ENCODE measurements around the gene TMPRSS4.

Gene TMPRSS4

DNA sequence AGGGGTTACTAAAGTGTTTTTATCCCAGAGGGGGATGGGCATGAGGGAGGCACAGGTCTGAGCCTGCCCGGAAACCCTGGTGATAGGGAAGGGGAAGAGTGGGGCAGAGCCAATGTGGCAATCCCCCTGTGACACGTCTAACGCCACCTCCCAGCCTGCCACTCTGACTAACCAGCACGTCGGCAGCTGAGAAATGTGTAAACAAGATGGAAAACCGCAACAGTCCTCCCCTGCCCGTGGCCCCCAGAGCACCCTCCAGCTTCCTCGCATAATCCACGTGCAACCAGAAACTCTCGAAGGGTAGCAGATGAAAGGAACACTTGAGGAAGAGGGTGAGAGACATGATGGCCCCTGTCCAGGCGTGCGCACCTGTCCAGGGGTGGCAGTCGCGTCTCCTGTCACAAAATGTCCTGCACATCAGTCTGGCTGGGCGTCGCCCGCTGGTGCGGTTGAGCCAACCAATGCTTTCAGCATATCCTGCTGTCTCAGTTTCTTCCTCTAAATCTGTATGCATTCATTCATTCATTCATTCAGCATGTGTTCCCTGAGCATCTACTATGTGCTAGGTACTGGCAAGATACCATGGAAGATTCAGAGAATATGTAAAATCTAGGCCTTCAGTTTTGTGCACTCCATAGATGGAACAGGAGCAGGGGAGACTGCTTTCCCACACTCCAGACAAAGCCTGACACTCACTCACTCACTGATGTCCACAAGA, 4.5 kb downstream of the TMPRSS4 start:
- peak in 1 of 2 donors; percentile 47 for DNase-seq

DNA sequence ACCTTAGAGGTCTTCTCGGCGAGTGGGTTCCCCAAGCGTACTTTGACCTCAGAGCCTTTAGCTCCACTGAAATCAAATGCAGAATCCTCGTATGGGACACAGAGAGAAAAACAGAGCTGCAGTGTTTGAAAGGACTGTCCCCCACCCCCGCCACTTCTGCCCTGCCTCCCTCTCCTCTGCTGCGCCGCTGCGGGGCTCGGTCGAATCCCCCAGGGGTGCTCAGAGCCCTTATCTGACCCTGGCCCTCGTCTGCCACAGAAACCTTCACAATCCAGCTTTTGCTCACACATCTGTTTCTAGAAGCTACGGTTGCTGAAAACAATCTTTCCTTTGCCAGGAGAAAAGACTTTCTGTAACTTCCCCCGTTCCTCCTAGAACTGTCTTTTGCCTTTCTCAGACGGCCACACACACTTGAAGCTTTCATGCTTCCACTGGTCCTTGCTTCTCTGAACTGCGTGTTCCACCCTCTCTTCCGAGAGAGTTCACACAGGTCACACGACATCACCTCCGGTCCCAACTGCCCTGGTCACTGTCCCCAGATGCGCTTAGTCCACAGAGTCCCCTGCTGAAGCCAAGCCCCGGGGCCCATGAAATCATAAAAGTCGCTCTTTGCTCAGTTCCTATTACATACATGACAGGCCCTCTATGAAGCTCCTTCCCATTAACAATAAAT, 6.1 kb downstream of the TMPRSS4 start:
- no peak for DNase-seq

DNA sequence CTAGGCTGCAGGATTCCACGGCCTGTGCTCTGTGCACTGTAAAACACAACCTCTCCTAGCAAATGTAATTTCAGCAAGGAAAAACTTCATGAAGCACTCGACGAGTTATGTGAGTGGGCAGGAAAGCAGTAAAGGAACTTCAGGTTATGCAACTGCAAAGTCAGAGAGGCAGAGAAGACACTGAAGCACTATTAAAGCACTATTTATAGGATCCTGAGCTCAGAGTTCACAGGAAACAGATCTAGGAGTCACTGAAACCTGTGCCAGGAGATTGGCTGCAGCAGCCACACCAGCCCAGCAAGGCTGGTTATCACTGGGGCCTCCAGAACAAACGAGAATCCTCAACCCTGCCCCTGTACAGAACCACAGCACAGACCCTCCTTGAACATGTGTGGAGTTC, 7.4 kb downstream of the TMPRSS4 start:
- DNase-seq: no peak

DNA sequence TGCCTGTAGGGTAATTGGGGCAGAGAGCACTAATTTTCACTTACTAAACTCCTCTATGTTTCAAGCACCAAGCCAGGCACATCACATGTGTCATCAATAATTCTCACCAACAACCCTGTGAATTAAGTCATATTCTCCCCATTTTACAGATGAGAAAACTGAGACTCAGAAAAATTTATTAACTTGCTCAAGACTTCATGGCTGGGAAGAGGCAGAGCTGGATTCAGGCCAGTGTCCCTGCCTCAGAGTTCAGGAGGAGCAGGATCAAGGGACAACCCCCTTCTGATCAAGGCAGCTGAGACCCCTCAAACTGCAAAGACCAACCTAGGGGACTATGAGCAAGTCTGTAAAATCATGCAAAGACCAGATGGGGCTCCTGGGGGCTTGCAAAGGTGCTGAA, 7.8 kb downstream of the TMPRSS4 start:
- DNase-seq: no peak

DNA sequence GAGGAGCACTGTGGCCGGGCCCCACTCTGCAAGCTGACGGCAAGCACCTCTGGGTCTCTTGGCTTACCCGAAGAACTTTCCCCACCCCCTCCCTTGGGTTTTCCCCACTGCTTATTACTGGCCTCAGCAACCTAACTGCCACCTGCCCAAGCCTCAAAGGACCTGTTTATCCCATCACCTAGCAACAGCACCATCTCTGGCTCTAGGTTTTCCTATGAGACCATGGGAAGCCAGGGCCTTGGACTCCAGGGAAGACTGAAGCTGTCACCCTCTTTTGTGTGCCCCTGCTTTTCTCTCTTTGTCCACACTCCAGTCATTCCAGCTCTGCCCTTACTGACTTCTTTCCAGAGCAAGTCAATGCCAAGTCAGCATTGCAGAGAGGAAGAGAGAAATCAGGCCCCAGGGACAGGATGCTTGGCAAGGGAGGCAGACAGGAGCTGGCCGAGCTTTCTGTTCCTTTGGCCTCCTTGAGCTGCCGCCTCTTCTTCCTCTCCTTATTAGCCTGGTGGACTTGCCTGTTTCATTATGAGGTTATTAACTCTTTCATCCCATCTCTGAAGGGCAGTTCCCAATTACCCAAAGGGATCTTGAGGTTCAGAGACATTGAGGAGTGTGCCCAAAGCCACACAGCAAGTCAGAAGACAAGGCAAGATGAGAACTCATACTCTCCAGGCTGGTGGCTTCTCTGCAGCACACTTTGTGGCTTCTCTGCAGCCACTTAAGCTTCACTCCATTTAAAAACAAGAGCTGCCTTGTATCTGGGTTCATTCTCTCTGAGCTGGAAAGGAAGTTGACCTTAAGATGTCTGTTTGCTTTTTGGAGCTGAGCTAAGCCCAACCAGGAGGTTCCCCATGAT, 10.3 kb downstream of the TMPRSS4 start, which contains the start of gene SMIM35:
TSS of gene SMIM35 (minus strand) at position 51 of the 856 bp plus-strand sequence. CDS start 206 bp downstream, outside the sequence.
- no peak for DNase-seq

DNA sequence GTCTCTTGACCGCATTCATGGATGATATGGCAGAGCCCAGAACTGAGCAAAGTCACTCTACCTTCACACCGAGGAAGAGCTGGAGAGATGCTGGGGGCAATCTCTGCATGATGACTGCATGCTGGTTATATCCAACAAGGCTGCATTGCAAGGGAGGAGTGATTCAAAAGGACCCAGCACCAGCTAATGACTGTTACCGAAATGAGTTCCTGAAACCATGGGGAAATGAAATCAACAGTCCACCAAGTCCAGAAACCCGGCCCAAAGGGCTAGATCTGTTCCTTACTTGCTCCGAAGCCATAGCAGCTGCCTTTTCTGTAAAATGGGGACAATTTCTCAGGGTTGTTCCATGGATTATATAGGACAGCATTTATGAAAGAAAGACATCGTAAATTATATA, 11.1 kb downstream of the TMPRSS4 start:
- no peak for DNase-seq

DNA sequence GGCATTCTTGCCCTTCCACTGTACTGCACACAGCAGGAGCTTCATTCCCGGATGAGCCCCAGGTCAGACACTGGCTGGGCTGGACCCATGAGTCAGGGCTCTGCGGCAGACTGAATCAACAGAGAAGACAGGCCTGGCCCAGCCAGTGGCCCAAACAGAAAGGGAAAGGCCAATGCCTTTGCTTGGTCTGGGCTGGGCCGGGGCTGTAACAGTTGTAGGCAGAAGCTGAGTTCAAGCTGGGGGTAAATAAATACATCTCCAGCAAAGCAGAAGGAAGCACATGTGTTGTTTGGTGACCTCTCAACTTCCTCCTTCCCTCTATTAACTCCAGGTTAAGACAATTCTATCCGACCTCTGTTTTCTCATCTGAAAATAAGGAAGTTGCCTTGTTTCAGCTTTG, 11.7 kb downstream of the TMPRSS4 start:
- peak; percentile 8 to 62 for DNase-seq

DNA sequence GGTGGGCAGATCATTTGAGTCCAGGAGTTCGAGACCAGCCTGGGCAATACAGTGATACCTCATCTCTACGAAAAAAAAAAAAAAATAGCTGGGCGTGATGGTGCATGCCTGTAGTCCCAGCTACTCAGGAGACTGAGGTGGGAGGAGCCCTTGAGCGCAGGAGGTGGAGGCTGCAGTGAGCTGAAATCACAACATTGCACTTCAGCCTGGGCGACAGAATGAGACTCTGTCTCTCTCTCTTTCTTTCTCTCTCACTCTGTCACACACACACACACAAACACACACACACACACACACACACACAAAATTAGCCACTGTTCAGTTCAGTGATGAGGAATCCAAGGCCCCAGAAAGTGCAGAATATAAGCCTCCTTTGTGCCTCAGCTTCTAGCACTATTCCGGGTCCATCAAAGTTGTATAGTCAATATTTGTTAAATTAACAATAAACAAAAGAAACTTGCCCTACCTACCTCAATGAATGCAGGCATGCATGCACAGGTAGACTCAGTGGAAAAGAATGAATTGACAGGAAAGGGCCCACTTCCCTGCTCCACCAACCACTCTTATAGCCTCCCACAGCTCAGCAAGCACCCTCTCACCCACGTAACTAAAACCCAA, 13.8 kb downstream of the TMPRSS4 start:
- DNase-seq: no peak

DNA sequence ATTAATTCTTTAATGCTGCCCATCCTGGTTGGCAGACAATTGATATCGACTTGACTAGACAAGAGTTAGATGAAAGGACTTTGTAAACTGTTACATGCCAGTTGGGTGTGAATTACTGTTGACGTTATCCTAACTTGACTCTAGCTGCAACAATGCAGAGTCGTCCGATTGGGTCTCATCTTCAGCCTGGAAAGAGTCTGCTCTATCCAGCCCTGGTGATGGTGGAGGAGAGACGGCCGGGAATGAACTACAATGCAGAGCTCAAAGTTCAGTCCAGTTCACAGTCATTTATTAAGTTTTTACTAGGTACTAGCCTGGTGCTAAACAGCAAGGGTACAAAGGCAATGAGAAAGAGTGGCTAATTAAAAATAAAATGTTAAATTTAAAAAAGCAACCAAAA, 14.8 kb downstream of the TMPRSS4 start:
- DNase-seq: no peak

DNA sequence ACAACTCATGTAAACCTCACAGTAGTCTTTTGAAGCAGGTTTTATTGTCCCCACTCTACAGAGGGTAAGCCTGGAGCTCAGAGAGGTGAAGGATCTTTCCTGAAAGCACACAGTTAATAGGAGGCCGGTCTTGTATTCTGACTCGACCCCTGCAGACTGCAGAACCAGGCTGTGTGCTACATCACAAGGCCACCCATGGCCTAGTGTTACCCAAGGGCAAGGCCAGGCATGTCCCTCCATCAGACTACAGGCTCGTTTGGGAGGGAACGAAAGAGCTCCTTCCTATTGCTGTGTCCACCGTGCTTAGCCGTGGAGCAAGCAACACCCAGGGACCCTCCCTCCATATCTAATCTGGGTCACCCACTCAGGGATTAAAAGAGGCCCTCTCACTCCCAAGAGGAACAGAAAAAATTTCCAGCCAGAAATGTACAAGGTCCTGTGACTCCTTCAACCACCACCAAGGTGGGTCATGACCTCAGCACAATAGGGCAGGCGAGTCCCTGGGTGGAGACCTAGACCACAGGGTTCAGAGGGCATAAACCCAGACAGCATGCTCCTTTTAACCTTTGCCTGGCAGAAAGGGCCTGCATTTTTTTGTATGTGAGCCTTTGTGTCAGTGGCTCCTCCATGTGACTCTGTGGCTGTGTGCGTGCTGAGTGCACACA, 16.2 kb downstream of the TMPRSS4 start:
- DNase-seq: no peak

DNA sequence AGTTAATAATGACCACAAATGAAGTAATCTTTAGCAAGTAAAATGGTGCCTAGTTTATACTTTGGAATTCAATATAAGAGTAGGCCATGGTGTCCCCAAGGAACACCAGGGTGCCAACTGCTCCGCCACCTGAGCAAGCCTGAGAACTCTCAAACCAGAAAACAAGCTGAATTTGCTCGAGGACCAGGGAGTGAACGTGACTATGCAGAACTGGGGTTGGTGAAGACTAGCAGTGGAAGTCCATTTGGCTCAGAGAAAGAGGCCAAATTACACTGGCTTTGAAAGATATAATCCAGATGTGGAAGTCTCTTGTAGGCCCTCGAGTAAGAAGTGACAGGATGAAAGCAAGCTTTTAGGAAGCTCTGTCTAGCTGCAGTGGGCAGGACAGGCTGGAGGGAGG, 18.6 kb downstream of the TMPRSS4 start:
- no peak for DNase-seq

DNA sequence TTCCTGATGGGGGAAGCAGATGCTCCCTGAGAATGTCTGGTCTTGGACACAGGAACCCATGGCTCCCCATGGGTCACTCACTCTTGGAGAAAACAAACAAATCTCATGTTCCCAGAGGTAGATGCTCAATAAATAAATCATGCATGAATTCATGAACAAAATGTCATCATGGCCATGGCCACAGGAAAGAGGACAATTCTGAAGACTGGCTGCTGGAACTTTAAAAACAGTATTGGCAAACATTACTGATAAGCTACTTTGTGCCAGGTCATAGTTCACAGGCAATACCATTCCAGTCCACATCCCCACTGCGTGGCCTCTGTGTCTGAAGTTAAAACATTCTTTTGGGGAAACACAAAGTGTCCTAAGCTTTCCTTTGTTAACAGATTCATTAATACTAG, 19.1 kb downstream of the TMPRSS4 start:
- DNase-seq: no peak

DNA sequence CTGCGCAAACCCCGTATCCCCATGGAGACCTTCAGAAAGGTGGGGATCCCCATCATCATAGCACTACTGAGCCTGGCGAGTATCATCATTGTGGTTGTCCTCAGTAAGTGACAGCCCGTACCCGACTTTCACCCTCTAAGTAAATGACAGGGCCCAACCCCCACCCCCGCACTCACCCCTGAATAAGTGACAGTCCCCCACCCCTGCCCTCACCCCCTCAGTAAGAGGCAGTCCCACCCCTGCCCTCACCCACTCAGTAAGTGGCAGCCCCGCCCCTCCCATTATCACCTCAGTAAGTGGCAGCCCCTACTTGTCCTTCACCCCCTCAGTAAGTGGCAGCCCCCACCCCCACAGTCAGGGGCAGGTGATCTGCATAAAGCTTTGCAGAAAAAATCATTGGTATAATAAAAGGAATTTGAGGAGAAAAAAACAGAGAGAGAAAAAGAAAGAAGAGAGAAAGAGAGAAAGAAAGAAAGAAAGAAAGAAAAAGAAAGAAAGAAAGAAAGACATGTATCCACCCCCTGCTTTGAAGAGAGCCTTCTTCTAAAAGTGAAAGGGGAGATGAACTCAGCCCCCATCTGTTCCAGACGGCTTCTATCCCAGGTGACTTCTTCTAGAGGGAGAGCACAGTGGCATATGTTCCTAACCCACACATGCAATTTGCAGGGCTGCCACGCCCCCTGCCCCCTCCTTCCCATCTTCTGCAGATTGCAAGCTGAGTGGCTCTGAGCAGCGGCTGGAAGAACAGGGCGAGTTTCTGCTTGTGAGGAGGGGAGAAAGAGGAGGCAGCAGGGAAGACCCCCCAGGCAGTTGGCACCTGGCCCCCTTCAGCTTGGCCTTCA, 22.3 kb downstream of the TMPRSS4 start:
- DNase-seq: no peak

DNA sequence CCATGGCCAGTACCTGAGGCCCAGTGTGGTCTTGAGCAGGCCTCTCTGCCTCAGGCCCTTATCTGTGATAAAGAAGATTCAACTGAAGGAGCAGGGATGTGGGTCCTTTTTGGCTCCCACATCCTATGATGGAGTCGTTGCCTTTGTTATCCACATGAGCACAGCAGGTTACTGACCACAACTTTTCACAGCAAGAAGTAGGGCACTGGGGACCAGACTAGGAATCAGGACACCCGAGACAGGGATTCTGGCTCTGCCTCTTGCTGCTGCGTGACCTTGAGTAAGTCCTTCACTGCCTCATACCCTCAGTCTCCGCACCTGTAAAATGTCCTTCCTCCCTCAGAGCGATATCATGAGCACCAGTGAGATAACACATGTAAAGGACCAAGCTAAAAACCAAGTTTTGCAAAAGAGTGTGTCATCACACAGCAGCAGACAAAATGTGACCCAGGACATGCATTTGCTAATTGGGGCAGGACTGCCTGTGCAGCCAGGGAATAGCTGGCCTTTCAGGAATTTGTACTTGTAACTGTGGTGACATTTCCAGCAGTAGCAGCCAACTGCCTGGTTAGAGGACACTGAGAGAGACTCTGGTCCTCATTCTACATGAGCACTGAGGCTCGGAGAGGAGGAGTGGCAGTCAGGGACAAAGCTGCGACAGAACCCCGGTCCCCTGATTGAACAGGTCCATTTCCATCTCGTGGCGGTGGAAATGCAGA, 23.1 kb downstream of the TMPRSS4 start:
- no peak for DNase-seq

DNA sequence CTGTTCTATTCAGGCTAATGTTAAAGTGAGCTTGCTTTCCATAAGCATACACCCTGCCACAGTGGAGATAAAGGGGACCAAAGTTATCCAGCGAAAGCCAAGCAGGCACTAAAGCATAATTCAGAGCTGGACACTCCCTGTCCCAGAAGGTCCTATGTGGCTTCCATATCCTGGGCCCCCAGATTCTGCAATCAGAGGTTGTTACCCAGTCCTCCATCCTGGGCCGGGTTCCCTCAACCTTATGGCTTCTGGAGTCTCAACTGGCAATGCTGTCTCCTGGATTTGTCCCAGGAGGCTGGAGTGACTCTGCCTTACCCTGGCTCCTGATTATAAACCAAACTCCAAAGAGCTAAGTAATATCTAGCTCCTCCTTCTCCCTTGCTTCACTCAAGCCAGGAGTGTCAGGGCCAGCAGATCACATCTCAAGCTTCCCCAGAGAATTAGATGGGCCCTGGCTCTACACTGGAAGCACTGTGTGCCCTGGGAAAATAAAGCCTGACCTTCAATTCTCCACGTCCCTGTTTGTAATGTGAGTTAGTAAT, 23.9 kb downstream of the TMPRSS4 start:
- no peak for DNase-seq

DNA sequence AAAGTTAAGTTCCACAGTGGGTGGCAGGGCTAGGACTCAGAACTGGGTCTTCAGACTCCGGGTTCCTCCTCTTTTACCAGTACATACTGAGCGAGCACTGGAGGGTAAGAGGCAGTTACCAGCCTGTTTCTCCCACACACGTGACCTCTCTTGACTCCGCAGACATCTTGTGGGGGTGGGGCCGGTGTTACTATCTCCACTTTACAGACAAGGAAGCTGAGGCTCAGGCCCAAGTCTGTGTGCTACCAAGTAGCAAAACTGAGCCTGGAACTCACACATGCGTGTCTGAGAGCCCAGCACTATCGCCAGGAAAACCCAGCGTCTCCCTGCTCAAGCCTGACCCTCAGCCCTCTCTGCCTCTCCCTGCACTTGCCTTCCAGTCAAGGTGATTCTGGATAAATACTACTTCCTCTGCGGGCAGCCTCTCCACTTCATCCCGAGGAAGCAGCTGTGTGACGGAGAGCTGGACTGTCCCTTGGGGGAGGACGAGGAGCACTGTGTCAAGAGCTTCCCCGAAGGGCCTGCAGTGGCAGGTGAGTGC, 25.9 kb downstream of the TMPRSS4 start:
- no peak for DNase-seq

DNA sequence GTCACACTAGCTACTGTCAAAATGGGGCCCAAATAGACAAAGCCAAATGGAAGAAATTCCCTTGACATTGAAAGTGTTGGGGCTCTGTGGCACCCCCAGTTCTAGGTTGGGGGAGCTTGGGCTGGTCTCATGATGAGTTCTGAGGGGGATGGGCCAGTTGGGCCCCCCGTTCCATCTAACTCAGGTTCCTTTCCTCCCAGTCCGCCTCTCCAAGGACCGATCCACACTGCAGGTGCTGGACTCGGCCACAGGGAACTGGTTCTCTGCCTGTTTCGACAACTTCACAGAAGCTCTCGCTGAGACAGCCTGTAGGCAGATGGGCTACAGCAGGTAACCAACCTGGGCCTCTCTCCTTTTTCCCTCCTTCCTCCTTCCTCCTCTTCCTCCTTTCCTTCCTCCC, 27.6 kb downstream of the TMPRSS4 start:
- no peak for DNase-seq

DNA sequence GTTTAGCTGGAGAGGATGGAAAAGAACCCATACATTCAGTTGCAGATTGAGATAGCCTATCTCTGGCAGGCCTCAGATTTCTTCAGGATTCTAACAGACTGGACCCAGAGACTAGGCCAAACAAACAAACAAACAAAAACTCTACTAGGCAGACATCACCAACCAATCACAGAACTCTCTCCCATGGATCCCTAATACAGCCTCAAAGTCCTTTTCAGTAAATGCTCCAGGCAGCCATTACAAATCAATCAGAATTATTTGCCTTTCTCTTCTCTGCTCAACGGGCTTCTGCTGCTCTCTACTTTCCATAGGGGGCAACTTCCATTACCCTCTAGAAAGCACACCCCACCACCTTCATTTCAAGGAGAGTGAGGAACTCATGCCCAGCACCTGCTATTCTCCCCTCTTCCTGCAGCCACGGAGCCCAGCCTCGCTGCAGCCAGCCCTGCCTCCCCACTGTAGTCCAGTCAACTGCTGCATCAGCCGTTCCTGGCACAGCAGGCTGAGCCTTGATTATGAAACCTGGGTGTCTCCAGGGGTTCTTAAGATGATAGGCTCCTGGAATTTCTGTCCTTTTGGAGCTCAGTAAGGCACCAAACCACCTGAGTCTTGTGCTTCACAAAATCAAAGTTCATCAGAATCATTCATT, 28.9 kb downstream of the TMPRSS4 start:
- DNase-seq: no peak

DNA sequence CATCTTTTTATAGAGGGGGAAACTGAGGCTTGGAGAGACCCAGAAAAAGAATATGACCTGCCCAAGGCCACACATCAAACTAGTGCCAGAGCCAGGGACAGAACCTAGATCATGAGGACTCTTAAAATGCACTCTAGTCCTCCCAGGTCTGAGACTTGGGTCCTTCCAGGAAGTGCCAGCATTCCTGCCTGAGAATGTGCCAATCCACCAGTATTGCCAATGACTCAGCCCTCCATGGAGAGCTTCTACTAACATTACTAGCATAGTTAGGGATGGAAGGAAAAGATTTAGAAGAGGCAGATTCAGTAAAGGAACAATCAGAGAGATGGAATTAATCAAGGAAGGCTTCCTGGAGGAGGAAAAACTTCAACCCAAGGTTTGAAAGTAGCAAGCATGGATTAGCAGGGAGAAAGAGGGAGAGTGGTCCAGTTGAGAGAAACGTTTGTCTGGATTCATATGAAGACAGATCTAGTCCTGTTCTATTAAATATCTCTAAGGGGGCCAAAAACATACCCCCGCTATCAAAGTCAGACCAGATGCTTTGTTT, 30.0 kb downstream of the TMPRSS4 start:
- no peak for DNase-seq

DNA sequence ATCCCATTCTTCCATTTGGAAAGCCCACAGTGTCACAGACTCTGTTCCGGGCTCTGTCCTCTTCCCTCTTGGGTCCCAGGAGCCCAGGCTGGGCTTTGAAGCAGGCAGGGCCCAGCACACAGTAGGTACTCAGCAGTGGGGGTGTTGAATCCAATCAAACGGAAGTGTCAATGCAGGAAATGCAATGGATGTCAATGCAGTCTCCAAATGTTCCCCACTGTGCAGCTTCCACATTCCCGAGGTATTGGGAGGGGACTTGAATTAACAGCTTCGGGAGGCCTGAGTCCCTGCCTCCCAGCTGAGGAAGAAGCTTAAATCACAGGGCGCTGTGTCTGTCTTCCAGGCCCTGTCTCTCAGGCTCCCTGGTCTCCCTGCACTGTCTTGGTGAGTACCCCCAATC, 31.6 kb downstream of the TMPRSS4 start:
- DNase-seq: no peak
